Stimulated activated CD8-positive, alpha-beta memory T cell treated with anti-CD3 and anti-CD28 coated beads, Interleukin-7, amount 100 ng/mL, for 1 hour (primary cell): ENCODE measurements around the gene KLHL6.
"Not testable (repeated sequence)": the region's sequence is repeated elsewhere in the genome, so short reads cannot be mapped to it uniquely, and the experiment has no call there.

ENCODE experiments used
- DNase-seq, 2 donors: peaks; one replicate each; pipeline ENCODE4 v3.0.0-alpha.2; 2020; ENCODE audit warnings: low read depth in 2 of 2

KLHL6 gene

DNA sequence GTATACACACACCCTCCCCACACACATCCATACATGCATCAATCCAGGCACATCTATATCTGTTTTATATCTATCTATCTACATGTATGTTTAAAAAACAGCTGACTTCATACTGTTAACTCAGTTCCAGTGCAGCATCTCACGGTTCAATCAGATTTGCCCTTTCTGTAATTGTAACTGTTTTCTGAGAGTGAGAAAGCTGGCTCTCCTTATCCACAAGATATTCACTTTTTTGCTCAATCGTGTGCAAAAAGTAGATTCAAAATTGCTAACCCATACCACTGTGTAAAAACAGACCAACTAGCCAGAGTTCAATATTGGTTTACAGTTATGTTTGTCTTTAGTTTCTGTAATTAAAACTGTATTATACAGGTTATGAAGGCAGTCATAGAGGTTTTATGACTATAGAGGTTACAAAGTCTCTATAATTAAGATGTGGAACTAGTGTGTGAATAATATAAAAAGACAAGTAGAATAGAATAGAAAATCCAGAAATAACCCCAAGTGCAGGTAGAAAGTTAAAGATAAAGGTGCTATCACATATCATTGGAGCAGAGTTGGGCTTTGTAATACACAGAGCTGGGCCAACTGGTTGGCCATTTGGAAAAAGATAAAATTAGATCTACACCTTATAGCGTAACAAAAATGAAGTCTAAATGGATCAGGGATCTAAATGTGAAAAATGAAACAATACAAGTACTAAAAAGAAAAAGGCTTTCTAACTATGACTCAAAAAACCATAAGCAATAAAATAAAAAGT lies 107.0 kb downstream of the KLHL6 start:
- no peak for DNase-seq

DNA sequence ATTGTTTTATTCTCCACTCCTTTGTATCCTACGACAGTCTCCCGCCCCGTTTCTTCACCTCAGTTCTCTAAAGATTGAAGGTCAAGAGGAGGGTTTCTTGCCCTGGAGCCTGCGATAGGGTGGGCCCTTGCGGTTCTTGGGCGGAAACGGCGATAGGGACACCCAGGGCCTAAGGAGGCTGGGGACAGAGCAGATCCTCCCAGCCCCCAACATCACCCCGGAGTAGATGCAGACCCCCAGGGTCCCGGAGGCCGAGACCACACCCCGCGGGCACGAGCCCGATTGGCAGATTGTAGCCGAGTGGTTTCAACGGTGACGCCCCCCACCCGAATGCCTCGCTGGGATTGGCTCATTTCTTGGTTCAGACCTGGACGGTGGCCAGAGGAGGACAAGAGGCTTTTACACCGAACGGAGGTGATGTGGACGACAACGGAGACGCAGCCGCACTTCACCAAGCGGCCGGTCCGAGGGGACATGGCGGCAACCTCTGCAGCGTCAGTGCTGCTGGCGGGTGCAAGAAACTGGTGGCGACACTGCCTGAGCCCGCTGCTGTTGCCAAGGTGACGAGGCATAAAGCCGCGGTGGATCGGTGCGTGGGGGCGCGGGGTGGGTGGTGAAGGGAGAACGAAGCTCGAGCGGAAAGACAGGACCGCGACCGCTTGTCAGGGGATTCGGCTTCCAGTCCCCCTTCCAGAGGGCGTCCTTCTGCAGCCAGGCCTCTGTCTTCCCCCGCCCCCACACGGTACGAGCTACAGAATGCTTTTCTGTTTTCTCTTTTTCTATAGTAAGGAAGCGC lies 108.1 kb downstream of the KLHL6 start:
- DNase-seq: peak; percentile 35 to 39

DNA sequence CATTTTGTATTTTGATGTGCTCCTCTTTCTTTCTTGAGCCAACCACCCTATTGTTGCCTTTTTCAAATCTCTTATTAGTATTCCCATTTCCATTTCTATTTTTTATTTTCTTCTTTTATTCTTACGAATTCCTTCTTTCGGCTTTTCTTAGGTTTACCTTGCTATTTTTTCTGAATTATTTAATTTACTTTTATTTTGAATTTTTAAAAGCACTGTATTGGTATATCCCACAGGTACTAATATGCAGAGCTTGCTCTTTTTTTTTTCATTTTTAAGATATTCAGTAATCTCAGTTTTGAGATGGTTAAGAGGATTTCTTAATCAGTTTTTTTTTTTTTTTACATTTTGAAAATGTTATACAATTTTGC lies 108.7 kb downstream of the KLHL6 start:
- DNase-seq: no peak

DNA sequence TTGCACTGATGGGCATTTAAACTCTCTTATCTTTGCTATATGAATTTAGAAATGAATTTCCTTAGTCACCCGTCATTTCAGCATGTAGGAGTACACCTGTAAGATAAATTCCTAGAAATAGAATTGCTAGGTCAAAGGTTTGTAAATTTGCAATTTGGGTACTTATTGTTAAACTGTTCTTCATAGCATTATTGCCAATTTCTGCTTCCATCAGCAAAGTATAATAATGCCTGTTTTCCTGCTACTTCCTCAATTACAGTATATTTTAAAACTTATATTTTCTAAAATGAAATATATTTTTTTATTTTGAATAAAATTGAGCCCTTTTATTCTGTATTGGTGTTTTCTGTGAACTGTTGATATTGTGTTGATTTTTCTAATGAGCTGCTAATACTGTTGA lies 110.8 kb downstream of the KLHL6 start:
- DNase-seq: no peak

DNA sequence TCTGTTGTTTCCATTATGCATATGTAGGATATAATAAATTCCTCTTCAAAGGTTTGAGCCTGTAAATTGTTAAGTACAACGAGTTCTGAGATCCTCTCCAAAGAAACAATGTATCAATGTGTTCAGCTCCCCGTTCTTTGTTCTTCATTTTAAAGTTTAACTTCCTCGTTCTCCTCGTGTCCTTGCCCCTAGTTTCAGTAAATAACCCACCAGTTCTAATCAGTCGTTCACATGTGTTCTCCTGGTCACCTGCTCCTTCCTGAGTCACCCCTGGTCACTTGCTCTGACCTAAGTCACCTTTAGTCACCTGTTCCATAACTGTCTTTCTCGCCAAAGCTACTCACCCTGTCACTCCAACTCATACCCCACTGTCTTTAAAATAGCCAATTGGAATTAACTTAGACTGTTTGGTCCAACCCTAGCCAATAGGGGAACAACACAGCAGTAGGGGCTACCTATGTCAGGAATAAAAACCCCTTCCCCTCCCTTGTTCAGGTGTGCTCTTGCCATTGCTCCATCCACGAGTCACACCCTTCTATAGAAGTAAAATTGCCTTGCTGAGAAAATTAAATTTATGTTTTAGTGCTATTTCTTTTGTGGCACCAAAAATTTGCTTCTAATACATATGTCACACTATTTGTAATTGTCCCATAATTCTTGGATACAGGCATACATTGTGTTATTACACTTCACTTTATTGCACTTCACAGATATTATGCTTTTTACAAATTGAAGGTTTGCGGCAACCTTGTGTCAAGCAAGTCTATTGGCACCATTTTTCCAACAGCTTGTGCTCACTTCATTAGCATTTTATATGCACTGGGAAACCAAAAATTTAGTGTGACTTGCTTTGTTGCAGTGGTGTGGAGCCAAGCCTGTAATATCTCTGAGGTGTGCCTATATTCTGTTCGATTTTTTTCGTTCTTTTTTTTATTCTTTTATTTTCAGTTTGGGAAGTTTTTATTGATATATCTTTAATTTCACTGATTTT lies 111.8 kb downstream of the KLHL6 start:
- DNase-seq: no peak

DNA sequence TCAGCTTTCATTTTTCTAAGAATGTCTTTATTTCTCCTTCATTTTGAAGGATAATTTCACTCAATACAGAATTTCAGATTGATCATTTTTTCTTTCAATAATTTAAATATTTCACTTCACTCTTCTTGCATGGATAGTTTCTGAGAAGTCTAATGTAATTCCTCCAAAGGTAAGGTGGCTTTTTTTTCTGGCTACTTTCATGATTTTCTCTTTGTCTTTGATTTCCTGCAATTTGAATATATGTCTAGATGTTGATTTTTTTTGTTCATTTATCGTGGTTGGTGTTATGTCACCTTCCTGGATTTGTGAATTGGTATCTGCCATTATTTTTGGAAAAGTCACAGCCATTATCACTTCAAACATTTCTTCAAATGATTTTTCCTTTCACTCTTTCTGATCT lies 112.5 kb downstream of the KLHL6 start:
- no peak for DNase-seq

DNA sequence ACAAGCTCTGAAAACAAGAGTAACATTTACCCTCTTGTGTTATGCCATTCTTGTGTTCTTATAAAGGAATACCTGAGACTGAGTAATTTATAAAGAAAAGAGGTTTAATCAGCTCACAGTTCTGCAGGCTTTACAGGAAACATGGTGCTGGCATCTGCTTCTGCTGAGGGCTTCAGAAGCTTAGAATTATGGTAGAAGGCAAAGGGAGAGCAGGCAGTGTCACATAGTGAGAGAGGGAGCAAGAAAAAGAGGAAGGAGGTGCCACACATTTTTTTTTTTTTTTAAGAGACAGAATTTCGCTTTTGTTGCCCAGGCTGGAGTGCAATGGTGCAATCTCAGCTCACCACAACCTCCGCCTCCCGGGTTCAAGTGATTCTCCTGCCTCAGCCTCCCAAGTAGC lies 115.0 kb downstream of the KLHL6 start:
- DNase-seq: not testable (repeated sequence)

DNA sequence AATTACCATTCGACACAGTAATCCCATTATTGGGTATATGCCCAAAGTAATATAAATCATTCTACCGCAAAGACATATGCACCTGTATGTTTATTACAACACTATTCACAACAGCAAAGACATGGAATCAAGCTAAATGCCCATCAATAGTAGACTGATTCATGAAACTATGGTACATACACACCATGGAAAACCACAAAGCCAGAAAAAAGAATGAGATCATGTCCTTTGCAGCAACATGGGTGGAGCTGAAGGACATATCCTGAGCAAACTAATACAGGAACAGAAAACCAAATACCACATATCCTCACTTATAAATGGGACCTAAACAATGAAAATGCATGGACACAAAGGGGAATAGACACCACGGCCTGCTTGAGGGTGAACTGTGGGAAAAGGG lies 116.0 kb downstream of the KLHL6 start:
- DNase-seq: no peak

DNA sequence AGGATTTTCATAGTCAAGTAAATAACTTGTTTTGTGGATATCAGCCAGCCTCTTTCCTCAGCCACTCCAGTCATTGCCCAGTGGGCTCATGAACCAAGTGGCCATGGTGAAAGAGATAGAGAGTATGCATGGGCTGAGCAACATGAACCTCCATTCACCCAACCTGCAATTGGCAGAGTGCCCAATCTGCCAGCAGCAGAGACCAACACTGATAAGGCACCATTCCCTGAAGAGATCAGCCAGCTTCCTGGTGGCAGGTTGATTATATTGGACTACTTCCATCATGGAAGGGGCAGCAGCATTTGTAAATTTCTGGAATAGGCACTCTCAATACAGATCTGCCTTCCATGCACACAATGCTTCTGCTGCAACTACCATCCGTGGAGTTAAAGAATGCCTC lies 116.8 kb downstream of the KLHL6 start:
- no peak for DNase-seq

DNA sequence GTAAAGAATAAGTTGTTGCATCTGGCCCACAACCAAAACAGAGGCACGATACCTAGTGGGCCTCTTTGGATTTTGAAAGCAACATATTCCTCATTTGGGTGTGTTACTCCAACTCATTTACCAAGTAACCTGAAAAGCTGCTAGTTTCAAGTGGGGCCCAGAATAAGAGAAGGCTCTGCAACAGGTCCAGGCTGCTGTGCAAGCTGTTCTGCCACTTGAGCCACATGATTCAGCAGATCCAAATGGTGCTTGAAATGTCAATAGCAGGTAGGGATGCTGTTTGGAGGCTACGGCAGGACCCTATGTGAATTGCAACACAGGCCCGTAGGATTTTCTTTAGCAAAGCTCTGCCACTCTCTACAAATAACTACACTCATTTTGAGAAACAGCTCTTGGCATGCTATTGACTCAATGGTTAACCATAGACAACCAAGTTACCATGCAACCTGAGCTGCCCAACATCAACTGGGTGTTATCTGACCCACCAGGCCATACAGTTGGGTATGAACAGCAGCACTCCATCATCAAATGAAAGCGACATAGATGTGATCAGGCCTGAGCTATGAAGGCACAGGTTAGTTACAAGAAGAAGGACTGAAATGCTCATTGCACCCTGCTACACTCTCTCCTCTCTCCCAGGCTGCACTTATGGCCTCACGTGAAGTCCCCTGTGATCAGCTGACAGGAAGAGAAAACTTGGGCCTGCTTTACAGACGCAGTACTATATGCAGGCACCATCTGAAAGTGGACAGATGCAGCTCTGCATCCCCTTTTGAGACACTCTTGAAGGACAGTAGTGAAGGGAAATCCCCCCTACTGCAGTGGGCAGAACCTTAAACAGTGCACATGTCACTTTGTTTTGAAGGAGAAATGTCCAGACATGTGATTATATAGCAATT lies 117.6 kb downstream of the KLHL6 start:
- no peak for DNase-seq
